AG04450 (cell line): ENCODE measurements around the gene PISD. TPM values are rescaled to one million over a fixed set of nuclear protein-coding genes. Genes with fewer than 3 reads are reported as not detected.

Experiments used
- CTCF ChIA-PET: fragments of 300-600, 350-600 bp; formaldehyde crosslinking; extraction: SDS; loops from one replicate; lab custom pipeline; 2022; ENCODE audit warnings: antibody characterized with exemption, inconsistent platforms; lab: Charles Lee
- POLR2A ChIA-PET: fragments of 350-600 bp; formaldehyde crosslinking; extraction: SDS; loops from one replicate; lab custom pipeline; 2021; ENCODE audit warnings: antibody characterized with exemption, inconsistent platforms; lab: Yijun Ruan, JAX
- DNase-seq: peaks from one replicate; pipeline ENCODE4 v3.0.0-alpha.2; 2011; ENCODE audit warnings: low read depth, low spot score
- H3K27ac ChIP-seq: one replicate; pipeline ENCODE4 v1.5.1; 2012; ENCODE audit warnings: low read depth, low read length, control low read depth
- H3K27me3 ChIP-seq: one replicate; pipeline ENCODE4 v1.6.0; 2012; ENCODE audit warnings: low read length; ENCODE audit not compliant: control insufficient read depth, insufficient read depth
- H3K4me3 ChIP-seq: 2 replicates; pipeline ENCODE4 v1.5.1; 2011; ENCODE audit warnings: mild to moderate bottlenecking, low read depth, low read length, control low read depth
- H3K9me3 ChIP-seq: 2 replicates; pipeline ENCODE4 v1.5.1; 2012; ENCODE audit warnings: low read length; ENCODE audit not compliant: control insufficient read depth, insufficient read depth
- polyA plus RNA-seq: library from polyadenylated mRNA; depleted of rRNA; stranded (reverse); fragments of >200 nt; gene quantifications from 2 replicates; pipeline ENCODE4 v1.2.3, GENCODE V29; 2011; rRNA removed
- TF ChIP-seq, protein P1 (sequence below): IDR thresholded peaks from 2 replicates; pipeline ENCODE4 v1.5.1; 2011; ENCODE audit warnings: low read depth, low read length, control low read depth, inconsistent platforms

PISD gene
- polyA plus RNA-seq, 1 experiment, result 21.6 TPM

DNA sequence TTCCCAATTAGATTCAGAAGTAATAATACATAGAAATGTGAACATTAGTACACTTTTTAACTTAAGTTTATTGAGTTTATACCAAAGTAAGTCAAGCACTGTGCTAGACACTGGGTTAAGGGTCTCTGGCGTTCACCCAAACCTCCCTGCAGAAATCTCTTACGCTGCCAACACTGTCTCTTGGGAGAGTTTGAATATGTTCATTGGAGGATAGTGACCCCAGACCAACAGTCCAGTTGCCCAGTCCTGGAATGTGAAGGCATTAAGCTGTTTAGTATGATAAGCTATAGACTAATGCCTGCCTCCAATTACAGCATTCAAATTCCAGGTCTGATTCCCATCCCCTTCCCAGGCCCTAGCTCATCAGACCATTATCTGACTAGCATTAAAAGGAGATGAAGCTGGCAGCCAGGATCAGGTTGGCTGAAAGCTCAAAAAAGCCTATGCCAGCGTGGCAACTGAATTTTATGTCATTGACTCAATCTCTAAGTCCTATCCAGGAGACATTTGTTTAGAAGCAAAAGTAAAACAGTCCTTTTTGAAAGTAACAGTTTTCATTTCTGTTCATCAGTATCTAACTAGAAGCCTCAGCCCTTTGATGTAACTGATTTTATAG lies 87.9 kb downstream of the PISD start:
- CTCF ChIA-PET, result interaction anchor here (0.6 to 1.7 kb wide), 3 partner anchors 12 to 97 kb away, joined by 5 to 8 read pairs (median 7); no protein-coding TSS in a partner anchor
- TF ChIP-seq, protein P1, sequence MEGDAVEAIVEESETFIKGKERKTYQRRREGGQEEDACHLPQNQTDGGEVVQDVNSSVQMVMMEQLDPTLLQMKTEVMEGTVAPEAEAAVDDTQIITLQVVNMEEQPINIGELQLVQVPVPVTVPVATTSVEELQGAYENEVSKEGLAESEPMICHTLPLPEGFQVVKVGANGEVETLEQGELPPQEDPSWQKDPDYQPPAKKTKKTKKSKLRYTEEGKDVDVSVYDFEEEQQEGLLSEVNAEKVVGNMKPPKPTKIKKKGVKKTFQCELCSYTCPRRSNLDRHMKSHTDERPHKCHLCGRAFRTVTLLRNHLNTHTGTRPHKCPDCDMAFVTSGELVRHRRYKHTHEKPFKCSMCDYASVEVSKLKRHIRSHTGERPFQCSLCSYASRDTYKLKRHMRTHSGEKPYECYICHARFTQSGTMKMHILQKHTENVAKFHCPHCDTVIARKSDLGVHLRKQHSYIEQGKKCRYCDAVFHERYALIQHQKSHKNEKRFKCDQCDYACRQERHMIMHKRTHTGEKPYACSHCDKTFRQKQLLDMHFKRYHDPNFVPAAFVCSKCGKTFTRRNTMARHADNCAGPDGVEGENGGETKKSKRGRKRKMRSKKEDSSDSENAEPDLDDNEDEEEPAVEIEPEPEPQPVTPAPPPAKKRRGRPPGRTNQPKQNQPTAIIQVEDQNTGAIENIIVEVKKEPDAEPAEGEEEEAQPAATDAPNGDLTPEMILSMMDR, result no peak
- no peak for DNase-seq
- no peak overlapping the region for H3K4me3 ChIP-seq
- POLR2A ChIA-PET, result no interaction called here
- H3K9me3 ChIP-seq, result no peaks in the 10 kb centered on the region
- no peak overlapping the region for H3K27ac ChIP-seq
- H3K27me3 ChIP-seq, result no peaks in the 10 kb centered on the region

- H3K4me3 ChIP-seq, result no peak overlapping the region
- H3K9me3 ChIP-seq, result no peaks in the 10 kb centered on the region
- no peak for DNase-seq
- H3K27me3 ChIP-seq, result no peaks in the 10 kb centered on the region
- TF ChIP-seq, protein P1, result no peak
- POLR2A ChIA-PET, result no interaction called here
- no peak overlapping the region for H3K27ac ChIP-seq
- CTCF ChIA-PET, result interaction anchor here (1.4 kb wide), 1 partner anchor 11 kb away, joined by 5 read pairs; no protein-coding TSS in a partner anchor
These were observed 89.1 kb downstream of the PISD start for GRCh38 chr22:31572939-31573338.

DNA sequence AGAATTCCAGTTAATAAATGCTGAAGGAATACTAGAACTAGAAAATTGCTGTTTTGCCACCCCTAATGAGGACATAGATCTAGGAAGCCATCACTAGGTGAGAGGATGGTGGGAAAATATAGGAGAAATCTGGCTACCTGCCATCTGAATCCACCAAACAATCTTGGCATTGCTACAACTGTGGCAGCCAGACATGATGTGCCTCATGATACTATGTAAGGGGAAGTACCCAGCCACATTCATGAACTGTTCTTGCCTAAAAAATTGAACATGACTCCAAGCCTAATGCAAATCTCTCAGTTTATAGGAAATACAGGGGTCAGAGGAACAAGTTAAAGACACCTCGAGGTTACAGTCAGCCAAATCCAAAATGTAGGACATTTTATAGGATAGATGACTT lies 92.9 kb downstream of the PISD start:
- H3K4me3 ChIP-seq, result no peak overlapping the region
- H3K27ac ChIP-seq, result no peak overlapping the region
- H3K9me3 ChIP-seq, result no peaks in the 10 kb centered on the region
- DNase-seq, result no peak
- ChIA-PET POLR2A (no interaction called here), CTCF (interaction anchor here (1.2 kb wide), 2 partner anchors 8 to 13 kb away, joined by 3 to 7 read pairs; no protein-coding TSS in a partner anchor)
- TF ChIP-seq, protein P1, result no peak
- H3K27me3 ChIP-seq, result no peaks in the 10 kb centered on the region

Other genes starting within 250 kb of the PISD start
- 21.0 and 21.4 TPM in 2 replicates for gene EIF4ENIF1, start 172.4 kb downstream of the PISD start, polyA plus RNA-seq
- 4.0 and 4.1 TPM in 2 replicates for gene SFI1, start 165.7 kb downstream of the PISD start, polyA plus RNA-seq
- gene PRR14L, start 87.9 kb upstream of the PISD start, polyA plus RNA-seq, result 14.9 and 16.3 TPM in 2 replicates
- 9.4 and 14.3 TPM in 2 replicates for gene DEPDC5, start 91.8 kb upstream of the PISD start, polyA plus RNA-seq